ENCODE measurements around the gene OR9A2.

DNA sequence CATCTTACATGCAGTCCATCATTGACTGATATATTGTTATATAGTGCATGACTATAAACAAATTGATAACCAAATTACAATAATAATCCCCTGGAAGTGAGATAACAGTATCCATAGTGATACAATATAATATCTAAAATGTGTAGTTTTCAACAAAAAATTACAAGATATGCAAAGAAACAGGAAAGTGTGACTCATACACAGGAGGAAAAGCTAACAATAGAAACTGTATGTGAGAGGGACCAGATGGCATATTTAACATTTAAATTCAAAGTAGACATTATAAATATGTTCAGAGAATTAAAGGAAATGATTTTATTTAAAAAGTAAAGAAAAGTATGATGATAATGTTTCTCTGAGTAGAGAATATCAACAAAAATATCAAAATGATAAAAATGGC lies 8.0 kb downstream of the OR9A2 start:
- TF ChIP-seq SPI1 (IDR thresholded peaks at IDR 0.05; ENCODE audit: borderline replicate concordance, insufficient read depth, low read depth, low read length) (no peak), ESRRA (IDR thresholded peaks at IDR 0.05; ENCODE audit: low read length) (no peak), YY1 (IDR thresholded peaks at IDR 0.05; ENCODE audit: low read depth, low read length) (no peak)
